GM18873 (cell line): Measurements from ENCODE around the gene DPH7.
"Not testable (repeated sequence)": the region's sequence is repeated elsewhere in the genome, so short reads cannot be mapped to it uniquely, and the experiment has no call there.

ENCODE experiments used
- ATAC-seq: cut with Tn5 transposase; IDR thresholded peaks from one replicate; pipeline ENCODE4 v1.9.1; 2021; ENCODE audit warnings: mild to moderate bottlenecking, moderate library complexity, moderate number of reproducible peaks; ENCODE audit not compliant: unreplicated experiment, low FRiP score

The DPH7 gene

DNA sequence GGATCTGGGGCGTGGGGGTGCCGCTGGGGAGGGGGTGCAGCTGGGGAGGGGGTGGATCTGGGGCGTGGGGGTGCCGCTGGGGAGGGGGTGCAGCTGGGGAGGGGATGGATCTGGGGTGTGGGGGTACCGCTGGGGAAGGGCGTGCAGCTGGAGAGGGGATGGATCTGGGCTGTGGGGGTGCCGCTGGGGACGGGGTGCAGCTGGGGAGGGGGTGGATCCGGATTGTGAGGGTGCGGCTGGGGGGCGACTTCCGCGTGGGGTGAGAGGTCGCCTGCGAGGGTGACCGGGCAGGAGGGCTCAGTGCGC, 27.8 kb downstream of the DPH7 start:
- ATAC-seq: not testable (repeated sequence)

- ATAC-seq: no peak
These were observed 28.5 kb downstream of the DPH7 start, which contains the start of gene PNPLA7 for GRCh38 chr9:137550231-137550621. Gene PNPLA7, minus strand, starts transcription at chr9:137550402. Its CDS starts 205 bp downstream, at chr9:137550197.

- no peak for ATAC-seq
These were observed 30.8 kb downstream of the DPH7 start for GRCh38 chr9:137547687-137548543.

DNA sequence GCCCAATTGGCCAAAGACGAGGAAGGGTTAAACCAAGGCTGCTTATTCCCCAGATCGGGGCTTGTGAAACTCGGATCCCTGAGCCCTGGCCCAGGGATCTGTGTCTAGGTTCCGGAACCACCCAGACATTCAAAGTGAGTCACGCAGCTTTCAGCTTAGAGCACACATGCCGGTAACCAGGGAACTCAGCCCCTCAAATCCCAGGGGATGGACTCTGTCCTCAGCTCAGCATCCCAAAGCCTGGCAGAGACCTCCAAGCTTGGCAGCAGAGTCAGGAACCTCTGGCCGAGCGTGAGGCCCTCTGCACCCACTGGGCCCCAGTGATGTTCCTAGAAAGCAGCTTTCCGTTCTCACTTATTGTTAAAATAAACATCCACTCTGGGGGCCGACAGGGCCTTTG, 33.6 kb downstream of the DPH7 start:
- no peak for ATAC-seq

DNA sequence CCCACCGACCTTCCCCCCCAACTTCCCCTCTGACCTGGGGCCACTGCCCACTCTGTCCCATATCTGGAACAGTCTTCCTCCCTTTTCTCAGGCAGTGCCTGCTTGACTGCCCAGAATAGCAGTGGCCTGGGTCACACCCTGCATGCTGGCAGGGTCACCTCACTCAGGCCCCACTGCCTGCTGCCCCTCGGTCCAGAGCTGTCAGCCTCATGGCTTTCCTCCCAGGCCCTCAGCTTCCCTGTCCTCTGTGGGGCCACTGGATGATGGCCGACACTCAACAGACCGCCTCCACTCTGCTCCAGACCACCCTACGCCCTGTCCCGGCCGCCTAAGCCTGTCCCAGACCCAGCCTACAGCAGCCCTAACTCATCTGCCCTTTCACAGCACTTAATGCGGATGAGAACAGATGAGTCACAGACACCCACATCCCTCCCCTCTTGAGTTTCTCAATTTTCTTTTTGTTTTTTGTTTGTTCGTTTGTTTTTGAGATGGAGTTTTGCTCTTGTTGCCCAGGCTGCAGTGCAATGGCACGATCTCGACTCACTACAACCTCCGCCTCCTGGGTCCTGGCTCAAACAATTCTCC, 34.5 kb downstream of the DPH7 start:
- ATAC-seq: no peak

- ATAC-seq: no peak
These were observed 35.3 kb downstream of the DPH7 start for GRCh38 chr9:137543237-137543963.

DNA sequence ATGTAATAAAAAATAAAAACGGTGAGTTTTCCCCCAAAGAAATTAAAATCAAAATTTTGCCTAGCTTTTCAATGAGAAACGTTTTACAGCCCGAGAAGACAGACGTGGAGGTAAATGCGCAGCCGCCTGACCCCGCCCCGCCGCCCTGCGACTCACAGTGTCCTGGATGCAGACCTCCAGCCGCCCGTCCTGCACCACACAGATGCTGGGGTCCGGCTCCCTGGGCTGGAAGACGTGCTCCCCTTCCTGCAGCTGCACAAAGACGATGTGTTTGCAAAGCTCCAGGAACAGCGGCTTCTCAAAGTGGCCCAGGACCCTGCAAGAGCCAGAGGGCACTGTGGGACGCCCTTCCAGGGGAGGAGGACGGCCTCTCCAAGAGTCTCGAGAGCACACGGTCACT, 36.2 kb downstream of the DPH7 start:
- ATAC-seq: no peak

GRCh38 chr9:137540536-137540935, 38.2 kb downstream of the DPH7 start:
- no peak for ATAC-seq

DNA sequence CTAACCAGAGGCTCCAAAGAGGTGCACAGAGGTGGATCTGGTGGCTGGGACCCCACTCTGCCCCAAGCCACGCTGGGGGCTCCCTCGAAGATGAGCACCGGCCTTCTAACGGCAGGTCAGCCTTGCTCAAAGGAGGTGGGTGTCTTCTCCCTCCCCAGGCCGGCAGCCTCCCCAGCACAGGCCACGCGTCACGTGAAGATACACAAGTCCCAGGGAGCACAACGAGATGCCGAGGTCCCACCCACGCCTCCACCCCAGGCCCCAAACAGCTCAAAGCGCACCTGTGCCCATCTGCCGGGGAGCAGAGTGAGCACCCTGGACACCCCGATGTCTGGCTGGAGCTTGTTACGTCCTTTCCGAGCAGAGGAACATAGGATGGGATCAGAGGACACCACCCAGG, 40.7 kb downstream of the DPH7 start:
- no peak for ATAC-seq

DNA sequence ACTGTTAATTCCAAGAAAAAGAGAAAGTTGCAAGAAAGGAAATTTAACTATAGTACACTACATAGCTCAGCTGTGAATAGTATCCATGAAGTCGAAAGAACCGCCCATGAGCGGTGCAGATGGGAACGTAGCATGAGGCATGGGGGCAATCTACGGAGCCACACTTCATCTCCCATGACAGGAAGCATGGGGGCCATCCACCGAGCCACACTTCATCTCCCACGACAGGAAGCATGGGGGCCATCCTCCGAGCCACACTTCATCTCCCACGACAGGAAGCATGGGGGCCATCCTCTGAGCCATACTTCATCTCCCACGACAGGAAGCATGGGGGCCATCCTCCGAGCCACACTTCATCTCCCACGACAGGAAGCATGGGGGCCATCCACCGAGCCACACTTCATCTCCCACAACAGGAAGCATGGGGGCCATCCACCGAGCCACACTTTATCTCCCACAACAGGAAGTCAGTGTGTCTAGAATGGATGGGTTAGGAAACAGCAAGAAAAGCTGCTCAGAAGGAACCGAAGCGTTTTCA, 42.1 kb downstream of the DPH7 start:
- ATAC-seq: not testable (repeated sequence)

GRCh38 chr9:137535120-137535428, 43.7 kb downstream of the DPH7 start:
- ATAC-seq: no peak

- ATAC-seq: no peak
These were observed 44.2 kb downstream of the DPH7 start for GRCh38 chr9:137534256-137535119.

- ATAC-seq: not testable (repeated sequence)
These were observed 45.7 kb downstream of the DPH7 start for GRCh38 chr9:137532891-137533468.

GRCh38 chr9:137531099-137531765, 47.5 kb downstream of the DPH7 start:
- no peak for ATAC-seq

- ATAC-seq: no peak
These were observed 48.4 kb downstream of the DPH7 start for GRCh38 chr9:137530331-137530730.

DNA sequence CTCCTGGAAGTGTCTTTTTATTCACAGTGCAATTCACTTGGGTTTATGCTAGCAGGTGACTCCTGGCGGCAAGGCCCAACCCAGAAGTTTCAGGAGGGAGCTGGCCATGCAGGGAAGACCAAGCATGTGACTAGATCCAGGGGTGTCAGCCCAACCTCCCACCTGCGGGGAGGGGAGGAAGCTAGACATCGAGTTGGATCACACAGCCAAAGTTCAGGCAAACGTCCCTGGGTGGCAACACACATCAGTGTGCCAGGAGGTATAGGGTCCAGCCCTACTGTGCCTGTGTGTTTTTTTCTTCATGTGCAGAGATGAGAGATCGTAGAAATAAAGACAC, 53.8 kb downstream of the DPH7 start:
- ATAC-seq: no peak

DNA sequence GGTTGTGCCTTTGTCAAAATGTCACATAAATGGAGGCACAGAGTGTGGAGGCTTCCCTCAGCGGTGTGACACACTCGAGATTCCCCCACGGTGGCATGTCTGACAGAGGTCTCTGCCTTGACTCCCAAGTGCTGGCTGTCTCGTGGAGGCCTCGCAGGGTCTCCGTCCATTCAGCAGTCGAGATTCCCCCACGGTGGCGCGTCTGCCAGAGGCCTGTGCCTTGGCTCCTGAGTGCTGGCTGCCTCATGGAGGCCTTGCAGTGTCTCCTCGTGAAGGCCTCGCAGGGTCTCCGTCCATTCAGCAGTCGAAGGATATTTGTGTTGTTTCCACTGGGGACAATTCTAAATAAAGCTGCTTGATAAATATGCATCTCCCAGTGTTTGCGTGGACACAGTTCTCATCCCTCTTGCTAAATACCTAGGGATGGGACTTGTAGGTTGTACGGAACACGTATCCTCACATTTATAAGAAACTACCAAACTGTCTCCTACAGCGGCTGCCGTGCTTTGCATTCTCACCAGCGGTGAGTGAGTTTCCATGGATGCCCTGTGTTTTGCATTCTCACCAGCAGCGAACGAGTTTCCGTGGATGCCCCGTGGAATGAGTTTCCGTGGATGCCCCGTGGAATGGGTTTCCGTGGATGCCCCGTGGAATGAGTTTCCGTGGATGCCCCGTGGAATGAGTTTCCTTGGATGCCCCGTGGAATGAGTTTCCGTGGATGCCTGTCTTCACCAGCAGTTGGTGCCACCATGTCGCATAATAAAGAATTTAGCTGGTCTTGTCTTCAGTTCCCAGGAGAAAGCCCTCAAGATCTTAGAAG, 54.4 kb downstream of the DPH7 start:
- ATAC-seq: no peak

- ATAC-seq: no peak
These were observed 55.8 kb downstream of the DPH7 start for GRCh38 chr9:137522746-137523455.
